ACC112 (cell line): ENCODE results near the gene LYPLA2.
A peak's percentile ranks its signal among the peaks of the same experiment; 100 is the strongest.
"Not testable (repeated sequence)": the region's sequence is repeated elsewhere in the genome, so short reads cannot be mapped to it uniquely, and the experiment has no call there.

Experiments
- H2AFZ ChIP-seq: fragments of 200-600 bp; sonication (generic); one replicate; pipeline ENCODE4 v1.6.0; 2017; ENCODE audit warnings: antibody characterized with exemption, low read length; ENCODE audit not compliant: unreplicated experiment
- H3K27ac ChIP-seq: fragments of 200-600 bp; sonication (generic); 2 replicates; pipeline ENCODE4 v1.5.1; 2014; ENCODE audit warnings: low read depth, mild to moderate bottlenecking, antibody characterized with exemption, low read length, moderate library complexity
- H3K27me3 ChIP-seq: fragments of 200-600 bp; sonication (generic); 2 replicates; pipeline ENCODE4 v1.6.1; 2014; ENCODE audit warnings: mild to moderate bottlenecking, antibody characterized with exemption, low read length, moderate library complexity, mixed read lengths; ENCODE audit not compliant: insufficient read depth
- H3K36me3 ChIP-seq: fragments of 200-600 bp; sonication (generic); 2 replicates; pipeline ENCODE4 v1.6.1; 2016; ENCODE audit warnings: mild to moderate bottlenecking, antibody characterized with exemption, low read length, moderate library complexity, mixed read lengths; ENCODE audit not compliant: insufficient read depth
- H3K4me1 ChIP-seq: fragments of 200-600 bp; sonication (generic); one replicate; pipeline ENCODE4 v1.6.1; 2016; ENCODE audit warnings: low read length, mixed read lengths; ENCODE audit not compliant: insufficient read depth, unreplicated experiment, control insufficient read depth
- H3K4me3 ChIP-seq: fragments of 200-600 bp; sonication (generic); 2 replicates; pipeline ENCODE4 v1.5.1; 2014; ENCODE audit warnings: mild to moderate bottlenecking, low read depth, low read length
- H3K79me2 ChIP-seq: fragments of 200-600 bp; sonication (generic); one replicate; pipeline ENCODE4 v1.6.0; 2016; ENCODE audit warnings: low read length; ENCODE audit not compliant: control insufficient read depth, unreplicated experiment, insufficient read depth

LYPLA2 gene

DNA sequence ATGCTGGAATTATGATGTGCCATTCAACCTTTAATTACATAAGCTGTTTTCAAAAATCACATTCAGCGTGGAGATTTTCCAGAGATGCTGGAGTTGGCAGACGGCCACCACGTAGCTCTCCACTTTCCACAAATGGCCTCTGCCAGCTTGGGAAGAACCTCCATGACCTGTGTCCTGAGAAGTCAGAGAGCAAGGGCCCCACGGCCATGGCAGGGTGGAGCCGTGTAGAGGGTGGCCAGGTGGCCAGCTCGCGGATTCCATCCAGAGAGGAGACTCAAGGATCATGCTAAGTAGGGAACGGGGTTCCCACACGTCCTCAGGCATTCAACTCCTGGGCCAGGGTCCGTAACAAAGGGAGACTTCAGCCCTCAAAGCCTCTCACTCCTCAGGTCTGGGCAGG is 10.9 kb downstream of the LYPLA2 start:
- Histone ChIP-seq H3K4me3 (peak overlapping the region; percentile 95; the same call in 1 of the 2 replicates), H3K4me1 (peaks cover 10% of the 10 kb centered on the region), H3K27me3 (no peaks in the 10 kb centered on the region), H3K36me3 (peaks cover 4% of the 10 kb centered on the region; the same call in 1 of the 2 replicates), H3K79me2 (peaks cover 7% of the 10 kb centered on the region), H3K27ac (no peak overlapping the region), H2AFZ (no peak overlapping the region)

DNA sequence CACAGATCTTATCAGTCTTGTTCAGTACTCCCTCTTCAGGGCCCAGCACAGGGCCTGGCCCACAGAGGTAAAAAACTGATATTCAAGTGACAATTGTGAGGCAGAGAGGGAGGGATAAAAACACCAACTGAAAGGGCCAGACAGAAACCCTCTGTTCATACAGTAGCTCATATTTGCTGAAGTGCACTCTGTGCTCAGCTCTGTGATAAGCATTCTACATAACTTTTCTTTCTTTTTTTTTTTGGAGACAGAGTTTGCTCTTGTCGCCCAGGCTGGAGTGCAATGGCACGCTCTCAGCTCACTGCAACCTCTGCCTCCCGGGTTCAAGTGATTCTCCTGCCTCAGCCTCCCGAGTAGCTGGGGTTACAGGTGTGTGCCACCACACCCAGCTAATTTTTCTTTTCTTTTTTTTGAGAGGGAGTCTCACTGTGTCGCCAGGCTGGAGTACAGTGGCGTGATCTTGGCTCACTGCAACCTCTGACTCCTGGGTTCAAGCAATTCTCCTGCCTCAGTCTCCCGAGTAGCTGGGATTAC is 11.9 kb downstream of the LYPLA2 start:
- H3K4me3 ChIP-seq, H3K27ac ChIP-seq, H3K79me2 ChIP-seq, H2AFZ ChIP-seq, H3K36me3 ChIP-seq, H3K27me3 ChIP-seq: not testable (repeated sequence)
- H3K4me1 ChIP-seq: peaks cover 10% of the 10 kb centered on the region

DNA sequence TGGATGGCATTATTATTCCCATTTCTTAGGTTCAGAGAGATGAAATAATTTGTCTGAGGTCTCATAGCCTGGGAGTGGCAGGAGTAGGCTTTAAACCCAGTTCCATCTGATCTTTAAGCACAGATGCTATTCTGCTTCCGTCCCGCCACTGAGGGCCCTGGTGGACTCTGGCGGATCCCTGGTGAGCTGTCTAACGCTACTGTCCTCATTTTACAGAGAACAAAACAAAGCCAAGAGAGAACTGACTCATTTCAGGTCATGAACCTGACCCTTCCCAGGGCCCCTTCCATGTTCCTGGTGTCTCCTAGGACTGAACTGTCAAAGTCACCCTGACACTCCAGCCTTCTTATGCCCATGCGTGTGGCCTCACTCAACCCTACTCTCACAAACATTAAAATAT is 12.7 kb downstream of the LYPLA2 start:
- Histone ChIP-seq H3K36me3 (peaks cover 4% of the 10 kb centered on the region; the same call in 1 of the 2 replicates), H3K27me3 (no peaks in the 10 kb centered on the region), H3K27ac (no peak overlapping the region)

DNA sequence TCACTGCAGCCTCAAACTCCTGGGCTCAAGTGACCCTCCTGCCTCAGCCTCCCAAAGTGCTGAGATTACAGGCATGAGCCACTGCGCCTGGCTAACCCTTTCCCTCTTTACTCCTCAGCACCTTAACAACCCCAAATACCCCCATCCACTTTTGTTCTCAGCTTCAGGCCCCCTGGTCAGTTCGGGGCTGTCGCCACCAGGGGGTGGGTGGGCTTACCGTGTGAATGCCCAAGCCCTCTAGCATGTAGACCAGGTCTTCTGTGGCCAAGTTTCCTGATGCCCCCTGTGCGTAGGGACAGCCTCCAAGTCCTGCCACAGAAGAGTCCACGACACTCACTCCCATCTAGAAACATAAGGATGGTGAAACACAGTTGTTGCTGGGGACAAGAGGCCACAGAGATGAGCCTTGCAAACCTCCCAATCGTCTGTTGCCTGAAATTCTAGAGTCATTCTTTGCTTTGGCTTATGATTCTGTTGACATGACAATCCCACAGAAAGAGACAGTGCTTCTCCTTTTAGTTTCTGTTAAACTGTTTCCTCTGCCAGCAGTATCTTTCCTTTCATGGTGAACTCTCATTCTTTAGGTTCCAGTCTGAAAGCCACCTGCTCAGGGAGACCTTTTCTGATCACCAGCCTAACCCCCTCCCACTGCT is 13.4 kb downstream of the LYPLA2 start:
- no peaks in the 10 kb centered on the region for H3K27me3 ChIP-seq
- H3K79me2 ChIP-seq: peaks cover 7% of the 10 kb centered on the region
- H3K4me1 ChIP-seq: peaks cover 5% of the 10 kb centered on the region
- H3K36me3 ChIP-seq: no peaks in the 10 kb centered on the region; the same call in 1 of the 2 replicates
- no peak overlapping the region for H3K27ac ChIP-seq
- no peak overlapping the region for H3K4me3 ChIP-seq
- H2AFZ ChIP-seq: no peak overlapping the region

More for the DNA sequence above, 12.7 kb downstream of the LYPLA2 start:
- Histone ChIP-seq H3K79me2 (peaks cover 7% of the 10 kb centered on the region), H3K4me1 (peaks cover 10% of the 10 kb centered on the region), H3K4me3 (no peak overlapping the region), H2AFZ (no peak overlapping the region)

DNA sequence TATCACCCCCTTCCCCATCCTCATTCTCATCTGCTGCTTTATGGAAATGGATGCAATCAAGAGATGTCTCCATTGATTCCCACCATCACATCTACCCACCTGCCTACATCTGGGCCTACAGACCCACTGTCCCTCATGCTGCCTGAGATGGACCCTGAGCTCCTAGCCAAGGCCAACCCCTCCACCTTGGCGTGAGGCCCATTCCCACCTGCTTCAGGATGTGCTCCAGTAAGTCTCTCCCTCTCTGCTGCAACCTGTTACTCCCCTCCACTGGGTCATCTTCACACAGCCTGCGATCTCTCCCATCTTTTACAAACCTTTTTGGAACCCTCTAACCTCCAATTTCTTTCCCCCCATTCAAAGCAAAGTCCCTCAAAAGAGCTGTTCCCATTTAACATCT is 14.1 kb downstream of the LYPLA2 start:
- H2AFZ ChIP-seq: no peak overlapping the region
- H3K4me3 ChIP-seq: no peak overlapping the region
- H3K4me1 ChIP-seq: no peaks in the 10 kb centered on the region
- no peaks in the 10 kb centered on the region; the same call in 1 of the 2 replicates for H3K36me3 ChIP-seq
- no peaks in the 10 kb centered on the region for H3K27me3 ChIP-seq
- no peaks in the 10 kb centered on the region for H3K79me2 ChIP-seq
- H3K27ac ChIP-seq: no peak overlapping the region

DNA sequence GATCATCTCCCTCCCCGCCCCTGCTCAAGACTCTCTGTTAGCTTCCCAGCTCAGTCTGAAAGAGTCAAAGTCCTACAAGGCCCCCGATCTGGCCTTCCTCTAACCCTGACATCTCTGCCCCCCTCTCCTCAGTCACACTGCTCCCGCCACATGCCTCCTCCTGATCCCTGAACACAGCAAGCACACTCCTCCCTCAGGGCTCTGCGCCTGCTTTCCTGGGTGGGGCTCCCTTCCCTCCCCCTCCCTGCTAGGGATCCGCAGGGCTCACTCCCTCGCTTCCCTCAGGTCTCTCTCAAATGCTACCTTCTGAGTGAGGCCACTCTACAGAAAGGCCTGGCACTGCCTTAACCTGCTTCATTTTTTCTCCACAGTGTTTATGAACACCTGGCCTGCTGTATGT is 15.3 kb downstream of the LYPLA2 start:
- no peaks in the 10 kb centered on the region for H3K79me2 ChIP-seq
- no peak overlapping the region for H3K4me3 ChIP-seq
- H3K4me1 ChIP-seq: no peaks in the 10 kb centered on the region
- H3K27me3 ChIP-seq: no peaks in the 10 kb centered on the region
- no peaks in the 10 kb centered on the region; the same call in 1 of the 2 replicates for H3K36me3 ChIP-seq
- H3K27ac ChIP-seq: no peak overlapping the region
- H2AFZ ChIP-seq: no peak overlapping the region

DNA sequence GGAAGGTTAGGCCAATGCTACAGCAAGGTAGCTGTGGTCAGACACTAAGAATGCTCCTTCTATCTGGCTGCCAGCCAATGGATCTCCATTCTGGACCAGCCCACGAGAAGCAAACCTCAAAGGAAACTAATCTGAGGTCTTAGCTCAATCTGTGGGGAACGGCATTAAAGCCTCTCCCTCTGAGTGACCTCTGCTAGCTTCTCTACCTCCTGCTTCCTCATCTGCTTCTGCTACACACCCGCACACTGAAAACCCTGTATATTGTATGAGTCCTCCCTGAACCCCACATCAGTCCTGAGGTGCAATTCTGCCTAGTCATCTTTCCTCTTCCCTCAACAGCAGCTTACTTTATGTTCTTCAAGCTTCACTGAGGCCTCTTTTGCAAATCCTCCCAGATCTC is 16.5 kb downstream of the LYPLA2 start:
- Histone ChIP-seq H3K36me3 (no peaks in the 10 kb centered on the region; the same call in 1 of the 2 replicates), H3K79me2 (no peaks in the 10 kb centered on the region), H2AFZ (no peak overlapping the region), H3K4me1 (no peaks in the 10 kb centered on the region), H3K27ac (no peak overlapping the region), H3K27me3 (no peaks in the 10 kb centered on the region), H3K4me3 (no peak overlapping the region)

DNA sequence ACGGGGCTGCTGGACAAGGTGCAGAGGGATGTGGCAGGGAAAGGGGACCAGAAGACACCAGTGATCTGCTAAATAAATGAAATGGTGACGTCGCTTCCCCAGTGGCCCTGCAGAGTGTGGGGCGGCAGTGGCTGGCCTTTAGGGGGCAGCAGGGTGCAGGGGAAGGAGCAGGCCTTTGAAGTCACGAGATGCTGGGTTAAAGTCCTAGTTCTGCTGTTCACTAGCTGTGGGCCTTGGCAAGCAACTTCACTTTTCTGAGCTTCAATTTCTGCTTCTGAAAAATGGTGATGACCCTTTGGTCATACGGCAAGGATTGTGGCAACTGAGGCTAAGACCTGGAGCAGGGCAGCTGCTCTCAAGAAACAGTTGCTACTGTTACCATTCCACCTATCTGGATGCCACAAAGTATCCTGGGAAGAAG is 18.8 kb downstream of the LYPLA2 start:
- H3K4me1 ChIP-seq: no peaks in the 10 kb centered on the region
- H3K79me2 ChIP-seq: no peaks in the 10 kb centered on the region
- H3K4me3 ChIP-seq: no peak overlapping the region
- H3K36me3 ChIP-seq: no peaks in the 10 kb centered on the region; the same call in 1 of the 2 replicates
- no peak overlapping the region for H2AFZ ChIP-seq
- H3K27me3 ChIP-seq: no peaks in the 10 kb centered on the region
- H3K27ac ChIP-seq: no peak overlapping the region

DNA sequence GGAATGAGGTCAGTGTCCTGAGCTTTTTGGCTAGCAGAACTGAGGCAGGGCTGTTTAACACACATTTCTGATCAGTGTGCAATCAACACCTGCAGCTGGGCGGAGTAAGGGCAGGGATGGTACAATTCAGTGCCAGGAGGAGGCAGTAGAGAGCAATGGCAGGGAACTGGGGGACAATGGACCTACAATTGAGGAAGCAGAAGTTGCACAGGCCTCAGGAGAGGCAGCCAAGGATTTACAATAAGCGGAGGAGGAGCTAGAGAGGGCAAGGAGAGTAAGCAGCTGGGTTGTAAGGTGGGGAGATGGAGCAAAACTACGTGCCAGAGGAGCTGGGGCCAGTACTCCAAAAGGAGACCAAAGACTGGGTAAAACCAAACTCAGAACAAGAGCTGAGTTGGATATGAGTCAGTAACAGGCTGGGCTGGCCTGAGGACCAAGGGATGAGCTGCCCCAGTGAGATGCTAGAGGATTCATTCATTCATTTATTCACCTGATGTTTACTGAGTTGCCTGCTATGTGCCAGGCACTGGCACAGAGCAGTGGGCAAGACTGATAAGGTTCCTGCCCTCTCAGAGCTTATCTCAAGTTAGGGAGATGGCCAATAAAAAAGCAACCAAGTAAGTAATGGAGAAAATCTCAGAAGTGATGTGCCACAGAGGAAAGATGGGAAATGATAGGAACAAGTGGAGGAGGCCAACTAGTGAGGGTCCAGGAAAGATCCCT is 20.0 kb downstream of the LYPLA2 start:
- Histone ChIP-seq H3K36me3 (no peaks in the 10 kb centered on the region; the same call in 1 of the 2 replicates), H3K27ac (no peak overlapping the region), H3K79me2 (no peaks in the 10 kb centered on the region), H3K4me3 (no peak overlapping the region), H3K27me3 (no peaks in the 10 kb centered on the region), H2AFZ (no peak overlapping the region), H3K4me1 (no peaks in the 10 kb centered on the region)

DNA sequence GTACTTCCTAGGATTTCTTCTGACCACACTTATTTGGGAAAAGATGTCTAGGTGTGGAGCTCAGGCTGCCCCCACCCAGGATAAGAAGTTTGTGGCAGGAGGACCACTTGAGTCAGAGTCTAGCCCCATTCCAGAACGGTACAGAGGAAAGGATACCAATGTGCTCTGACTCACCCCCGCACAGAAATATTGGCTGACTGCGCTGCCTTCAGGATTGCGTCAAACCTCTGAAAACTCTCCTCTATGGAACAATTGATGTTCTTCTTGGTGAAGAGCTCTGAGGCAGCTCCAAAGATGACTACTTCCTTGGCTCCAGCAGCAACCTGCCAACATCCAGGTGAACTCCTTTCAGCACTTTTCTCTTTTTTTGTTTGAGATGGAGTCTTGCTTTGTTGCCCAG is 23.1 kb downstream of the LYPLA2 start:
- no peak overlapping the region for H2AFZ ChIP-seq
- H3K4me3 ChIP-seq: no peak overlapping the region
- H3K79me2 ChIP-seq: no peaks in the 10 kb centered on the region
- H3K36me3 ChIP-seq: peaks cover 12% of the 10 kb centered on the region; the same call in 1 of the 2 replicates
- H3K27me3 ChIP-seq: no peaks in the 10 kb centered on the region
- H3K4me1 ChIP-seq: no peaks in the 10 kb centered on the region
- H3K27ac ChIP-seq: no peak overlapping the region
